Suppressor macrophage treated with lipopolysaccharide for 4 hours (primary cell): Measurements from ENCODE around the gene CSN3.
"Not testable (repeated sequence)": the region's sequence is repeated elsewhere in the genome, so short reads cannot be mapped to it uniquely, and the experiment has no call there.

Source experiments
- DNase-seq: peaks from one replicate; pipeline ENCODE4 v3.0.0-alpha.2; 2020

The CSN3 gene, protein sequence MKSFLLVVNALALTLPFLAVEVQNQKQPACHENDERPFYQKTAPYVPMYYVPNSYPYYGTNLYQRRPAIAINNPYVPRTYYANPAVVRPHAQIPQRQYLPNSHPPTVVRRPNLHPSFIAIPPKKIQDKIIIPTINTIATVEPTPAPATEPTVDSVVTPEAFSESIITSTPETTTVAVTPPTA

DNA sequence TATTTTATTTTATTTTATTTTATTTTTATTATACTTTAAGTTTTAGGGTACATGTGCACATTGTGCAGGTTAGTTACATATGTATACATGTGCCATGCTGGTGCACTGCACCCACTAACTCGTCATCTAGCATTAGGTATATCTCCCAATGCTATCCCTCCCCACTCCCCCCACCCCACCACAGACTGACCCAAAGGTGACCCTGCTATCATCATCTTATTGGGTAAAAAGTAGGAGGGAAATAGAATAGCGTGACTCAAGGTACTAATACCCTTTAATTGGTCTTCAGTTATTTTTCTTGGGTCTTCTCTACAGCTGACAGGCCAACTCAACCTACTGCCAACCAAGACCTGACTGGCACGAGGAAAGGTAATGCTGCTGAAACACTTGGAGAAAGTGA lies at the start of gene CSN3:
Gene CSN3, plus strand, starts transcription at position 301 of the 400 bp plus-strand sequence. CDS start 2,223 bp downstream, outside the sequence.
- not testable (repeated sequence) for DNase-seq

DNA sequence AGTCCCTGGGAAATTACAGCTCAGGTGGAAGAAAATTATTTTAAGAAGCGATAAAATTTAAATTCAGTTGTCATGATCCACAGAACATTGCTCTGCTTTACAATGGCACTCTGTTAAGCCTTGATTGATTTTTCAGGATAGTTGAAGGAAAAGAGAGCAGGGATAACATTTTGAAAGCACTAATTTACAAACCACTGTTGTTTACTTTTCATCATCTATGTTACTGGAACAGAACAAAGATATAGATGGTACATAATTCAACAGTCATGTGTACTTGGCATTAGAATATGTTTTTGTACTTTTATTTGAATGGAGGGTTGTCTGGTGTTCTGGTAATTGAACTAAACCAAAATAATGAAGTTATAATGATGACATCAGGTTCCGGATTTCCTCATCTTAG lies 49.5 kb upstream of the CSN3 start:
- no peak for DNase-seq

DNA sequence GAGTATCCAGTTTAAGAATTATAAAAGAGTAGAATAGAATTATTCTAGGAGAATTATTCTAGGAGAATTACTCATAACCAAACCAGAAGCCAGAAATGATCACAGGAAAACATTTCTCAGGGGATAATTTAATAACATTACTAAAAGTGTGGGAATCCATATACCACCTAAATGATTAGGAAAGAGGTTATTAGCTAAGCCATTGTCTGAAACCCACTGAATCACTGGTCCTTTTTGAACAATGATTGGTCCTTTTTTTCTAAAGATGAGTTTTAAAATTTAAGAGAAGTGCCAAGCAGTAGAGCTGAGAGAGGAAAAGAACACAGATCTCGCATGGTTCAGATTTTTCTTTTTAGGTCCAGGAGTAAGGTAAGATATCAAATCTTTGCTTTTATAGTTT lies 47.0 kb upstream of the CSN3 start, which contains the start of gene ODAM:
Gene ODAM, plus strand, starts transcription at position 301 of the 400 bp plus-strand sequence. CDS start 819 bp downstream, outside the sequence.
- DNase-seq, result no peak

DNA sequence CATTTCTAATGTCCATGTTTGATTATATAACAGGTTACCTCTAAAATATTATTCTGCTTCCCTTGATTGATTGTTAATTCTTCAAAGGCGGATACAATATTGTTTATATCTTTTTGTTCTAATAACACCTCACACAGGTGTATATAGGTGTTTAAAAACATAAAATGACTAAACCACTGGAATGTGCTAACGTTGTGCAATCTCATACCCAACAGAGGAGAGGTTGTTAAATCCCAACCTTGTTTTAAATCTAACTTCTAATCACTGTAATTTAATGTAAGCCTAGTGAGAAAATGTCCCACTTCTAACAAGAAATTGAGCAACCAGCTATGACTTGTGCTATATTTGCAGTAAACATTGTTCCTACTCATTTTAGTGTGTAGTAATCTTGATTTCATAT lies 45.5 kb upstream of the CSN3 start:
- DNase-seq, result no peak

DNA sequence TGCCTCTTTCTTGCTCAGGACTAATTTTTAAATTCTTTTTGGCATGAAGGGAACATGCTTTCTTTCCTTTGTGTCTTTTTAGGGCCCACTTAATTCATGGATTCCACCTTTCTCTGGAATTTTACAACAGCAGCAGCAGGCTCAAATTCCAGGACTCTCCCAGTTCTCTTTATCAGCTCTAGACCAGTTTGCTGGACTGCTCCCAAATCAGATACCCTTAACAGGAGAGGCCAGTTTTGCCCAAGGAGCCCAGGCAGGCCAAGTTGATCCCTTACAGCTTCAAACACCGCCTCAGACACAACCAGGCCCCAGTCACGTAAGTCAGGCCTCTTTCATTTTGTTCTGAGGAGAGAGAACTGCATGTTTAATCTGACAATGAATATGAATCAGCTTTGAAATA lies 44.6 kb upstream of the CSN3 start:
- no peak for DNase-seq

DNA sequence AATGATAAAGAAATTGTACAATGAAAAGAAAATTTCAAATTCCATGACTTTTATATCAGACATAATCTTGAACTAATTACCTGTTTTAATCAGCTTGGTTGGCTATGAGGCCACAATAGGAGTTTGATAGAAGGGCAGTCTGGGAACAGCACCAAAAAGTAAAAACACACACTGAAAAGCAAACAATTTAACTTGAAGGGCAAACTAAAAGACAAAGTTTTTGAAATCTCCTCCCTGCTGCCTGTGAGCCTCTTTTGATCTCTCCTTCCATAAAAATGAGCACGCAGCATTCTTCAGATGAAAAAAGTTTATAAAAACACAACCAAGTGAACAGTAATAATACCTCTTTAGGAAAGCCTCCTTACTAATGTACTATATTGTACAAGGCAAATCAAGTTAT lies 38.8 kb upstream of the CSN3 start:
- no peak for DNase-seq

DNA sequence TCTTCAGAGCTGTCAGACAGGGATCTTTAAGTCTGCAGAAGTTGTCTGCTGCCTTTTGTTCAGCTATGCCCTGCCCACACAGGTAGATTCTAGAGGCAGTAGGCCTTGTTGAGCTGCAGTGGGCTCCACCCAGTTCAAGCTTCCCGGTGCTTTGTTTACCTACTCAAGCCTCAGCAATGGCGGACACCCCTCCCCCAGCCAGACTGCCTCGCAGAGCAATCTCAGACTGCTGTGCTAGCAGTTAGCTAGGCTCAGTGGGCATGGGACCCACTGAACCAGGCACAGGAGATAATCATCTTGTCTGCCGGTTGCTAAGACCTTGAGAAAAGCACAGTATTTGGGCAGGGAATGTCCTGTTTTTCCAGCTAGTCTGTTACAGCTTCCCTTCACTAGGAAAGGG lies 29.6 kb upstream of the CSN3 start:
- not testable (repeated sequence) for DNase-seq

DNA sequence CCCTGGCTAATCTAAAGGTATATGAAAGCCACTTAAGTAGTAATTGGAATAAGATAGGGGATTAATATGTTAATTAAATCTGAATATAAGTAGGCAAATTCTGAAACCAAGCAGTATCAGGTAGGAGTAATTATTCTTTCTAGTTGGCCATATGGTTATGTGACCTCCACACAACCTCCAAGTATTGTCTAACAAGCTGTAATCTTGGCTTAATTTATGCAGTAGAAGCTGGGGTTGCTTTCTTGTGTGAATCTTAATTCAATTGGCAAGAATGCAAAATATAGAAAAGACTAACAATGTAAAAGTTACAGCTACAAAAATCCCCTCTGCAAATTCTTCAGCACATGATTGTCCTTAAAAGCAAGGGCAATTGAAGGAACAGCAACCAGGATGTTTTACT lies 26.3 kb upstream of the CSN3 start:
- not testable (repeated sequence) for DNase-seq

DNA sequence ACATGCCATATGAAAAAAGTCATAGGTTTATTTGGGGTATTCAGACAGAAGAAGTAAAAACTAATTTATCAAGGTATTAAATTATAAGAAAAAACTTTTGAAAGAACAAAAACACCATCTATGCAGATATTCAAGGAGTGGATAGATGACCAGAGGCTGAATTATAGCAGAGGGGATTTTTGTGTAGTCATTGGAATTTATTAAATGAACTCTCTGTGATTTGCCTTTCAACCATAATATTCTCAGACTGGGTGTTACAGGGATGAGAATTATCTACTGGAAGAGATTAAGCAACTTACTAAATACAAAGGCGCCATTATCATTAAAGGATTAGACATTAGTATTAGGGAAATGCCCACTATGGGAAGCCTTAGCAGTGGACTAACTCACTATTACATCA lies 25.8 kb upstream of the CSN3 start:
- not testable (repeated sequence) for DNase-seq

DNA sequence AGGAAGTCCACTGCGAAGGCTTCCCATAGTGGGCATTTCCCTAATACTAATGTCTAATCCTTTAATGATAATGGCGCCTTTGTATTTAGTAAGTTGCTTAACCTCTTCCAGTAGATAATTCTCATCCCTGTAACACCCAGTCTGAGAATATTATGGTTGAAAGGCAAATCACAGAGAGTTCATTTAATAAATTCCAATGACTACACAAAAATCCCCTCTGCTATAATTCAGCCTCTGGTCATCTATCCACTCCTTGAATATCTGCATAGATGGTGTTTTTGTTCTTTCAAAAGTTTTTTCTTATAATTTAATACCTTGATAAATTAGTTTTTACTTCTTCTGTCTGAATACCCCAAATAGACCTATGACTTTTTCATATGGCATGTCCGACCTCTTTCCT lies 21.0 kb upstream of the CSN3 start:
- not testable (repeated sequence) for DNase-seq

DNA sequence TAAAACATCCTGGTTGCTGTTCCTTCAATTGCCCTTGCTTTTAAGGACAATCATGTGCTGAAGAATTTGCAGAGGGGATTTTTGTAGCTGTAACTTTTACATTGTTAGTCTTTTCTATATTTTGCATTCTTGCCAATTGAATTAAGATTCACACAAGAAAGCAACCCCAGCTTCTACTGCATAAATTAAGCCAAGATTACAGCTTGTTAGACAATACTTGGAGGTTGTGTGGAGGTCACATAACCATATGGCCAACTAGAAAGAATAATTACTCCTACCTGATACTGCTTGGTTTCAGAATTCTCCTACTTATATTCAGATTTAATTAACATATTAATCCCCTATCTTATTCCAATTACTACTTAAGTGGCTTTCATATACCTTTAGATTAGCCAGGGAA lies 20.6 kb upstream of the CSN3 start:
- not testable (repeated sequence) for DNase-seq

DNA sequence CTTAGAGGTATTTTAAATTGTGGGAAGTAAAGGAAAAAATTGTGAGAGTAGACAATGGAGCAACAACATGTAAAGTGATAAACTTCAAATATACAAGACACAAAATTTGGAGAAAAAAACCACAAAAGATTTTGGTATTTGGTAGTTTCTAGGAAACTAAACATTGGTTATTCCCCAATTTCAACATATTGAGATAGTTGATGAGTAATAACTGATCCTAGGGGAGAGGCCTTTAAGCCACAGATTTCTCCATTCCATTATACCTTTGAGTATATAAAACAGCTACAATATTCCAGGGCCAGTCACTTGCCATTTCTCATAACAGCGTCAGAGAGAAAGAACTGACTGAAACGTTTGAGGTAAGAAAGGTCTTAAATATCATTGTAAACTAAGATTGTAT lies 16.6 kb upstream of the CSN3 start, which contains the start of gene FDCSP:
Gene FDCSP, plus strand, starts transcription at position 301 of the 400 bp plus-strand sequence. CDS start 5,071 bp downstream, outside the sequence.
- DNase-seq, result no peak

DNA sequence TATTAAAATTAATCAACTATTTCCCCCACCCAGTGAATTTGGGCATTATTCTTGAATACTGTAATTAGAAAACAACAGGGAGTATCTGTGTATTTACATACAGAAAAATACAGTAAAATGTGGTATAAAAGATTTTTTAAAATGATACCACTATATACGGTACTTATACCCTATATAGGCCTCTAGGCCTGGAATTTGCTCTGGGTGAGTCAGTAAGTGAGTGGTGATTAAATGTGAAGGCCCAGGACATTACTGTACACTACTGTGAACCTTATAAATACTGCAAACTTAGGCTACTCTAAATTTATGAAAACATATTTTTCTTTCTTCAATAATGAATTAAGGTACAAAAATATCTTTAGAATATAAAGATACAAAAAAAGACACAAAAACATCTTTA lies 6.3 kb upstream of the CSN3 start:
- DNase-seq, result no peak

DNA sequence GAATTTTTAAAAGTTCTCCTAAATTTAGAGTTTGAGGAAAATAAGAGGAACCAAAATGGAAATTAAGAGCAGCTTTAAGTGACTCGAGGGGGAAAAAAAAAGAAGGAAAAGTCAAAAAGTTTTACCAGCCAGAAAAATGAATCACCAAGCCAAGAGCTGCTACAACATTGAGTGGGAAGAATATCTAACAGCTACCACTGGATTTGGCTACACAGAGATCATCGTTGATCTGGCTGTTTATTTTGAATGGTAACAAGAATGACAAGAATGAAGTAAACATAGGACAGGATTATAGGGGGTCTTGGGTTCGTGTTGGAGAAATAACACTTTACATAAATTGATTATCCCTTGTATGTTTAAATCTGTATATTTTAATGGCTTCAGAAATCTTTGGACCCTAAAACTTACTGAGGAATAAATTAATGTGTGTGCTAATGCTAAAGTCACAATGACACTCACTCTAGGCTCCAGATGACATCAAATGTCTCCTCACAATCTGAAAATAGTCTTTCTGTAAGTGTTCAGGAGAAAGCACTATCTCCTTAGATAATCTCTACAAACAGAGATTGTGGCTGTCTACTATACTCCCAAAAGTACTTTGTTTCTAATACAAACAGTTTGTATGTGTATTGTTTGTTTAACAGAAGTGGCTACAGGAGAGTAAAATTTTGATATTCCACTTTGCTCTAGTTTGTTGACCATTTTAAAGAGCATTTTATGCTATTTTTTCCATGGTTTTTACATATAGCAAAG lies 3.1 kb upstream of the CSN3 start:
- DNase-seq, result no peak

DNA sequence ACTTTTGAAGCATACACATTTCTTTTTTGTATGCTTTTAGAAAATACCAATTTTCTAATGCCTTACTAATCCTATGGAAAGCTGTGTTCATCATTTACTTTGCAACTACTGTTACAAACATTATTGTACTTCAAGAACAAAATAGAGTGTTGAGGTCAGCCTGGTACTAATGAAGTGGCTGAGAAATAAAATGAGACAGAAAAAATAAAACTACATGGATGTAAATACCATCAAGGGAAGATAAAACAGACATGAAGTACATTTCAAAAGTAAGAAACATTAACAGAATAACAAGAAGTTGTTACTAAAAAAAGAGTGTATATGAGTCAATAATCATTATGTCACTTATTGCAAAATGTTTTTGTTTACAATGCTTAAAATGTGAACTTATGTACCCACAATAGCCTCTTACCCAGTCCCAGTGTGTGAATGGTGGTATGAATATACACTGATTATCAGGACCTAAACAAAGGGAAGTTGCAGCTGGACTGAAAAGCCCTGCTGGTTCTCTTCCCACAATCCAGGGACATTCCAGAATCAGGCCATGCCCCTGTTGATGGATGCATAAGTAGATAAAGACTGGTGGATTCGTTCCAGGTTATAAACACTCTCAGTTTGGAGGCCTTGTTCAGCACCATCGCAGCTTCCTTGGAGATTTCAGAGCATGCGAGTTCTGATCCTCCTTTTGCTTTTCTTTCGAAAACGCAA lies 2.4 kb upstream of the CSN3 start:
- DNase-seq, result no peak

DNA sequence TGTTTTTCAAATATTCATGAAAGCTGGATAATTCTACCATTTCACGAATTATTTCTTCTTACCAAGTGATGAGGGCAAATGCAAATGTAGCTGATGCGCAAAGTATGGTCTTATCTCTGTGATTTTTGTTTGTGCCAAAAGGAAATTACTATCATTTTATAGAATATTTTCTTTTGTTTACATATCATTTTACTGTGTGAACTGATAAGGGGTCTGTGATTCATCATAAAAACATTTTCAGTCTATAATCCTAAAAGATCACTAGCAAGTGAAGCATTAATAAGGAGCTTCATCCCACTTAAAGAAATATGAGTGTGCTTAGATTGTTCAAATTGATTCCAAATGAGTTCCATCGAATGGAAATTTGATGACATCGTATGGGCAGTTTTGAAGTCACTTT lies 694 bp downstream of the CSN3 start:
- no peak for DNase-seq

DNA sequence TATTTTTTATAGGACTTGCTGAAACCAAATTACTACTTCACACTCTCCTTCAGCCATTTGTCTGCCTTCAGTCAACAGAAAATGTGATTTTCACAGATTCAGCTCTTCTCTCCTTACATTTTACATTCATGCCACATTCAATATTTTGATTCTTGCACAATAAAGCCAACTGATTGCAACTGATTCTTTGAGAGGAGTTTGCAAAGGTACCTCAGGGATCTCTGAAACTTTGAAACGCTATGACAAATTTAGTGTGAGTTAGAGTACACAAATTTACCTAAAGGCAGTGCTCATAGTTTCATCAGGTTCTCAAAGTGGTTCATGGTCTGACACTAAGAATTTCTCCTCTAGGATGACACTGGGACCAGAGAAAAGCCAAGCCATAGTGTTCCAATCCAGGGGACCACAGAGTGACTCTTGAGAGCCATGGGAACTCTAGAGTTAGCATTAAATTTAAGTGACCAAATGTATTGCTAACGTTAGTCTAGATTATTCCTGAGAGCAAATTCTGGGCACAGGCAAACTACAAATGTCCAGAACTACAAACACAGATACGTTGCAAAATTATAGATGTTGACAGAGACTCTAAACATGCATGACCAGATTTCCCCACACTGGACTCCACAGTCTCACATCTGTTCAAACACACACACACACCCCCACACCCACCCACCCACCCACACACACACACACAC lies 9.0 kb downstream of the CSN3 start:
- DNase-seq, result no peak

DNA sequence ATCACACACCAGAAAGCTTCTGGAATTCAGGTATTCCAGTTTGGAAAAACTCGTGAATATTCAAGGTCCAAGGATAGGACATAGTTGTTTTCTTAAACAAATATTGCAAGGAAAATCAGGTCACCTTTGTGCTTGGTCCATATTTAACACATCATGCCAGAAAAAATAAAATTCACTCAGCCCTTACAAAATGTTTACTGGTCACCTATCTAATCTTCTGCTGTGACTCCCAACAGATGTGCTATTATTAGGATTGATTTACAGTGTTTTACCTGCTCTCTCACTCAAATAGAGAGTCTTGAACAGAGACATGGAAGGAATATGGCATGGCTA lies 9.5 kb downstream of the CSN3 start:
- no peak for DNase-seq

DNA sequence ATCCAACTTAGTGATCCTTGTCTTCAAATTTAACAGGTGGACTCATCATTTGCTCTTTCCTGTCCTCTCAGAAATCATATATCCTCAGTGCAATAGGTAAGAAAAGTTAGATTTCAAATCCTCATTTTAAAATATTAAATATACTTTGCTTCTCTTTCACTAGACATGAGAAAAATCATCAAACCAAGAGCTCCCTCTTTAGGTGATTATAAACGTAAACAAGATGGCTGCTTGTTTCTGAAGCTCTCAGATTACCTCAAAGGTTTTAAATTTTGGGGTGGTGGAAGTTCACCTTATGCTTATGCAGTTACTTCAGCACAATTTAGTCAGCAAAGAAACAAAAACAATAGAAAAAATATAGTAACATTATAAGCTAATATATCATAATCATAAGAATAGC lies 27.3 kb downstream of the CSN3 start:
- DNase-seq, result no peak

DNA sequence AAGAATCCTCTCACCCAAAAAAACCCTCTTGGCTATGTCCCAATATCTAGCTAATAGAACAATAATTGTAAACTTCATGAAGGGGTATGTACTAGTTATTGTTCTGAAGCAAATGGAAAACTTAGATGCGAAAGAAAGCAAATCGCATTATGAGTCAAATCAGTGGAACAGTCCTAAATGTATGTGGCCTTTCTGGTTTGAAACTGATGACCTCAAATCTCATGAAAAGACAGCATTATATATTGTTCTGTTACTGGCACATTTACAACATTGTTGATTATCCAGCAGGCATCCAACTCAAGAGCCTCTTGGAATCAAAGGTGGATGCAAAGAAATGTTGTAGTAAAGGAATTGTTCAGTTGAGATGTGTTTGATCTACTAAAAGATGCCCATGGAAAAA lies 34.7 kb downstream of the CSN3 start:
- no peak for DNase-seq

DNA sequence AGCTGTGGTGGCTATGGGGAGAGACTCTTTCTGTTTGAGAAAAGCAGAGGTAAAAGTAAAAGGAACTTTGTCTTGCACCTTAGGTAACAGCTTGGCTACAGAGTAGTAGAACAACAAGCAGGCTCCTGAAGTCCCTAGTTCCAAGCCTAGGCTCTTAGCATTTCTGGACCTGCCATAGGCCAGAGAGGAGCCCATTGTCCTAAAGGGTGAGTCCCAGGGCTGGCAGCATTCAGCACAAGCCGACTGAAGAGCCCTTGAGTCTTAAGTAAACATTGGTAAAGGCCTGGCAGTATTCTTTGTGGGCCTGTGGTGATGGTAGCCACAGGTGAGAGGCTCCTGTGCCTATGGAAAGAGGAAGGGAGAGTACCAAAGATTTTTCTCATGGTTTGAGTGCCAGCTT lies 38.2 kb downstream of the CSN3 start:
- DNase-seq, result no peak

DNA sequence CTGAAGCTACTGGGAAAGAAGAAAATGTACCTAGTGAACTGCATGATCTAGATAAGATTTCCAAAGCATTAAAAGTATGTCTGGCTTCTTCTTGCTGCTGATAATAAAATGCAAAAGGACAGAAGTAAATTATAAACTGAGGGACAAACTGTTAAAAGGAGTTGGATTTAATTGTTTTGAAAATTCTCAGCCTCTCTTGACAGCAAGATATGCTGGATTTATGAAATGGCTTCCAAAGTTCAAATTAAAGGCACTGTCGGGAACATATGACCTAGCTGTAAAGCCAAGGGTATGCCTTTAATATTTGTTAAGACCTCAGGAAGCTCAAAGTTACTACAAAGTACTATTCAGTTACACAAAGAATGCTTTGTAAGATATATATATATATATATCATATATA lies 46.3 kb downstream of the CSN3 start:
- no peak for DNase-seq

DNA sequence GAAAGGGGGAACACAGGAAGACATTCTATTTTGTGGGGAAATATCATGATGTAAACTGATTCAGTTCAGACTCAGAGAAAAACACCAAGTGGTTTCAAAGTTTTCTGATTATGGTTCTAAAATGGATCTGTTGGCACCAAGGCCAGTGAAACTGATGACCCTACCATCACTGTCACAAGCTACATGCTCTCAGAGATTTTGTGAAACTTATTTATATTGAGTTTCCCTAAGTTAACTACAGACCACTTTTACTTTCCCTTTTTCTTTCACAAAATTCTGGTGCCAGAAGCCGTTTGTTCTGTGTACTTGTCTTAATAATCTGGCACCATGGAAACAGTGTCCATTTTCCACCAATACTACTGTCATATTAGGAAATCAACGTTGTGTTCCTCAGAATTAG lies 48.9 kb downstream of the CSN3 start:
- no peak for DNase-seq
